GM19025 (cell line): ENCODE measurements around the gene MFF.

Experiments
- ATAC-seq: cut with Tn5 transposase; IDR thresholded peaks from one replicate; pipeline ENCODE4 v1.9.1; 2021; ENCODE audit warnings: mild to moderate bottlenecking, low read depth, moderate library complexity; ENCODE audit not compliant: unreplicated experiment

The MFF gene

GRCh38 chr2:227404585-227405271 lies 79.7 kb downstream of the MFF start:
- ATAC-seq = no peak

GRCh38 chr2:227406177-227407031 lies 81.4 kb downstream of the MFF start:
- no peak for ATAC-seq
